DMS79 (cell line): ENCODE results near the gene PRR5L.
"Not testable (repeated sequence)": the region's sequence is repeated elsewhere in the genome, so short reads cannot be mapped to it uniquely, and the experiment has no call there.

Experiments
- DNase-seq: peaks from one replicate; lab custom pipeline; 2025; lab: John Stamatoyannopoulos, UW

PRR5L gene

DNA sequence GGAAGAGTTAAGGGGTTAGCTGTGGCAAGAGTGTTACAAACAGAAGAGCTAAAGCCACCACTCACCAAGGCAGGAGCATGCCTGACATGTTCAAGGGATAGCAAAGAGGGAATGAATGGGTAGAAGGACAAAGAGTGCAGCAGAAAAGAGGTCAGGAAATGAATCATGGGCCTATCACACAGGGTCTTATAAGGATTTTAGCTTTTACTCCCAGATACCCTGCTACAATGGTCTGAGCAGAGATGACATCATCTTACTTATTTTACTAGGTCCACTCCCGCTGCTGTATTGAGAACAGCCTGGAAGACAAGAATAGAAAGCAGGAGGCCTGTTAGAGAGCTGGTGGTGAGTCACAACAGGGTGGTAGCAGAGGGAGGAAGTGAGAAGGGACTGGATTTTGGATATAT is 204.2 kb downstream of the PRR5L start:
- no peak for DNase-seq

DNA sequence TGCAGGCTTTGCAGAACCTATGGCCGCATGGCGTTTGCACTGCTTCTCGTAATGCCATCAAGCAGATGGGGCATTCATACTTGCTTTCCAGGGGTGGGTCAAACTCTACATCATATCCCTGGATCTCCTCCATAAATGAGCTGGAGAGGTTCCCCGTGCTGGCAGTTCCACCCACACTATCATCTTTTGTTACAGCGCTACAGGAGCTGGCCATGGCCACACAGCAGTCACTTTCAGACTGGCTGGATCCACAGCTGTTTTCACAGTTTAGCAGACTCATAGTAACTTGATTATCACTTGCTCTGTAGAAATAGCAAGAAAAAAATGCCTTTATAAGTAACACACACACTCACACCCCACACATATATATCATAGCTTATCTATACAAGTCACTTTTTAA is 205.1 kb downstream of the PRR5L start:
- no peak for DNase-seq

DNA sequence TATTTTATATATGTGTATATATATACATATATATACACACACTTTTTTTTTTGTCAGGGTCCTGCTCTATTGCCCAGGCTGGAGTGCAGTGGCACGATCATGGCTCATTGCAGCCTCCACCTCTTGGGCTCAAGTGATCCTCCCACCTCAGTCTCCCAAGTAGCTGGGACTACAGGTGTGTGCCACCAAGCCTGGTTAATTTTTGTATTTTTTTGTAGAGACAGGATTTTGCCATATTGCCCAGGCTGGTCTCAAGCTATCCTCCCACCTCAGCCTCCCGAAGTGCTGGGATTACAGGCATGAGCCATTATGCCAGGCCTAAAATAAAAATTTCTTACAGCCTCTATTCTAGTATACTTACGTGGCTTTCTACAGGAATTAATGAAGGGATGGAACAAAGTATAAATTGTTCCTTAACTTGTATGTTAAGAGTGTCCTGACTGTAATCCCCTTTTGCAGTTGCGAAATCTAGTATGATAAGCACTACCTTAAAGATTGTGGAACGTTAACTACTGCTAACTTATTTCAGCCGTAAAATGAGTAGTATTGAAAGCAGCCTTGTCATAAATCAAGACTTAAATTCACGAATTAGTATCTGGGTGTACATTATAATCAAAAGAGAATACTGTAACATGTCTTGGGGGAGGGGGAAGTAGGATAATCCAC is 211.9 kb downstream of the PRR5L start:
- no peak for DNase-seq

DNA sequence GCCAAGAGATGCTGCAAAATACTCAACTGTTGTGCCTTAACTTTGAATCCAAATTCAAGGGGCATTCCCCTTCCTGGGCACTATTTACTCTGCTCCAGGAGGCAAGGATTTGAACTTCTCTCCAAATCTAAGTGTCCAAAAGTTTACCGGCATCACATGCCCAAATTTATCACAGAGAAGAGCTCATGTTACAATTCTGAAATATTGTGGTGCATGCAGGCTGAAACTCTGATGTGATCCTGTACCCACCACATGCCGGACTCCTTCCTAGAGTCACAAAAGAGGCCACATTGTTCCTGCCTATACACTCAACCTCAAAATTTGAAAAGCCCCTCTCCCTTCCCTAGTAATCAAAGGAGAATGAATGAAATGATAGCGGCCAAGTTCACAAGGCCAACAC is 212.7 kb downstream of the PRR5L start:
- no peak for DNase-seq

DNA sequence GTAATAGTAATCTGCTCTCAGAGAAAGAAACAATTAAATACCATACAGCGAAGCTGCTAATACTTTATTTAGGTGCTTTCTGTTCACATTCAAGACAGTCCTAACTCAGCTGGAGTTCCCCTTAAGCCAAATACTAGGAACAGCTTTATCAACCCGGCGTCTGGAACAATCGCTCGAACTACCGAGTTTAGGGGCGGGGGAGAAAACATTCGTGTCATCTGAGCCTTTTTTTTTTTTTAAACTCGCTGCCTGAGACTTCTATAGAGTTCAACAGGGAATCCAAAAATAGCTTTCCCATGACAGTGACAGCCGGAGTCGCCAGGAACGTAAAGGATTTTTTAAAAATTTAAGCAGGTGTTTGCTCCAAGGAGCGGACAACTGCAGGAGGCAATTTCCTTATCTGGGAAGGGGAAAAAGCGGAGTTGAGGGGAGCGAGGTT is 213.1 kb downstream of the PRR5L start:
- no peak for DNase-seq

DNA sequence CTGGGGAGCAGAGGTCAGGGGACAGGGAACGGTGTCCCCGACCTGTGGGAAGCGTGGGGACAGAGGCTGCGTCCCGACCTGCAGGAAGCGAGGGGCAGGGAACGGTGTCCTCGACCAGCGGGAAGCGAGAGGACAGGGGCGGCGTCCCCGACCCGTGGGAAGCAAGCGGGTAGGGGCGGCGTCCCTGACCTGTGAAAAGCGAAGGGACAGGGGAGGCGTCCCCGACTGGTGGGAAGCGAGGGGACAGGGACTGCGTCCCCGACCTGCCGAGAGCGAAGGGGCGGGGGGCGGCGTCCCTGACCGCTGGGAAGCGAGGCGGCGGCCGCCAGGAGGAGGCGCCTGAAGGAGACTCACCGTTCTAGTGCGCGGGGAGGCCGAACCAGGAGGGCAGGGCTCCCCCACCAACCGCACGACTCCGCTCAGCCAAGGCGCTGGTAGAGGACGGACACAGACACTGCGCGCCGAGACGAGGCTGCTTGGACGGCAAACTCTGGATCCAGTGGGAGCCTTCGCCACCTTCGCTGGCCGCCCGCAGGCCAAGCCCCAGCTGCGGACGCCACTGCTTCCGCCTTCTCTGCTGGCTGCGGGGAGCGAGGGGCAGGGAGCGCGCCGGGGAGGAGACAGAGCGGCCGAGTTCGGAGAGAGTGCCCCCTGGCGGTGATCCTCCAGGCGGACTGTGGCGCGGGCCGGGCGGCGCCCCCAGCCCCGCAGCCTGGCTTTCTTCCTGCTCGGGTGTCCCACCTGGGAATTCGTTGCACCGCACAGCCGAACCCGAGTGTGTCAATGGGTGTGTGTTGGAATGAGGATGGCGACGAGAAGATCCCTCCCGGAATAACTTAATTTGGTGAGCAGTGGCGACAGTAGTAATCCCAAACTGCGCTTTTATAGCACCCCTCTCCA is 213.9 kb downstream of the PRR5L start, which contains the start of gene TRAF6:
TRAF6 (minus strand) TSS at position 579 of the 900 bp plus-strand sequence. CDS start 8,757 bp downstream, outside the sequence.
- DNase-seq = peak; percentile 37

DNA sequence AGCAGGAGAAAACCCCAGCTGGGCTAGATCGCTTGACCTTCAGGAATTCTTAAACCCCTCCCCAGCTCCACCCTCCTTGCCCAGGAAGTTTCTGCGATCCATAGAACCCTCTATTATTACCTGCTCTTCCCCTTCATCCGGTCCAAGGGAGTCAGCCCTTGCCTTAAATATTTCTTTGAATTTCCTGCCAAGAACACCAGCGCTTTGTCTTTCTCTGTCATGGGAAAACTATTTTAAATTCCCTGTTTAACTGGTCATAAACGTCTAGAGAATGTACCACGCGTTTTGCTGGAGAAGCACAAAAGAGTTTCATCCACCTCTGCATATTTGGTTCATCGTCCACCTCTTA is 214.5 kb downstream of the PRR5L start:
- DNase-seq = no peak

DNA sequence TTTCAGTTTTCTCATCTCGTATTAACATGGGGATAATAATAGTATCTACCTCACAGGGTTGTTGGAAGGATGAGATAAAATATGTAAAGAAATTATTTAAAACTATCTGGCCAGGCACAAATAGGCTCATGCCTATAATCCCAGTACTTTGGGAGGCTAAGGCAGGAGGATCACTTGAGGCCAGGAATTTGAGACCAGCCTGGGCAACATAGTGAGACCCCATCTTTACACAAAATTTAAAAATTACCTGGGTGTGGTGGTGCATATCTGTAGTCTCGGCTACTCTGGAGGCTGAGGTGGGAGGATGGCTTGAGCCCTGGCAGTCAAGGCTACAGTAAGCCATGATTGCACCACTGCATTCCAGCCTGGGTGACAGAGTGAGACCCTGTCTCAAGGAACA is 215.0 kb downstream of the PRR5L start:
- not testable (repeated sequence) for DNase-seq

DNA sequence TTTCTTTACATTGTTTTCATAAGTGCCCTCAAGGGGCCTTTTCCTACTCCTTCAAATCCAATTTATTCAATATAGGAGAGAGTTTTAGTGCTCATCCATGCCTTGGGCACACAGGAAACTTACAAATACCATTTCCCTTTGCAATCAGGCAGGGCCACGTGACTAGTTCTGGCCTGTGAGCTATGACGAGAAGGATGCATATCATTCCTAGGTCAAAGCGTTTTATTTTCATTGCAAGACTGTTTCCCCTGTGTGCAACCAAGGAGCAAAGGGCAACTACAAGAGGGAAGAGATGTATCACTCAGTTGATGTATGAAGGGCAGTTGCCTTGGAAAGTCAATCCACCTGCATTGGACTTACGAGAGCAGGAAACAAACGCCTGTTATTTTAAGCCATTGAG is 215.9 kb downstream of the PRR5L start:
- DNase-seq = no peak

DNA sequence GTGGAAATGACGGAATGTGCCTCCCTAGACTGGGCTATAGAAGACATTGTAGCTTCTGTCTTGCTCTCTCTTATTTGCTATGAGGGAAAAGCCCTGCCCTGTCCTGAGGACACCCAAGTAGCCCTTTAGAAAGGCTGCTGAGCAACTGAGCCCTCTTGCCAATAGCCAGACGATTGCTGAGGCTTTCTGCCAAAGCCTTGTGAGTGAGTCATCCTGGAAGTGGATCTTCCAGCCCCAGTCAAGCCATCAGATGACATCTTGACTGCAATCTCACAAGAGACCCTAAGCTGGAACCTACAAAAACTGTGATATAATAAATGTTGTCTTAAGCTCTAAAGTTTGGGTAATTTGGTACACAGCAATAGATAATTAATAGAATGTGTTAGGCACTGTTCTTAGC is 217.9 kb downstream of the PRR5L start:
- DNase-seq = no peak
